LNCAP (cell line): ENCODE results near the gene ATG2A.

Experiments
- TF ChIP-seq, protein P1 (sequence below): fragments of 450-650 bp; IDR thresholded peaks from 2 replicates; pipeline ENCODE4 v1.5.1; 2017; ENCODE audit warnings: mild to moderate bottlenecking

ATG2A gene

DNA sequence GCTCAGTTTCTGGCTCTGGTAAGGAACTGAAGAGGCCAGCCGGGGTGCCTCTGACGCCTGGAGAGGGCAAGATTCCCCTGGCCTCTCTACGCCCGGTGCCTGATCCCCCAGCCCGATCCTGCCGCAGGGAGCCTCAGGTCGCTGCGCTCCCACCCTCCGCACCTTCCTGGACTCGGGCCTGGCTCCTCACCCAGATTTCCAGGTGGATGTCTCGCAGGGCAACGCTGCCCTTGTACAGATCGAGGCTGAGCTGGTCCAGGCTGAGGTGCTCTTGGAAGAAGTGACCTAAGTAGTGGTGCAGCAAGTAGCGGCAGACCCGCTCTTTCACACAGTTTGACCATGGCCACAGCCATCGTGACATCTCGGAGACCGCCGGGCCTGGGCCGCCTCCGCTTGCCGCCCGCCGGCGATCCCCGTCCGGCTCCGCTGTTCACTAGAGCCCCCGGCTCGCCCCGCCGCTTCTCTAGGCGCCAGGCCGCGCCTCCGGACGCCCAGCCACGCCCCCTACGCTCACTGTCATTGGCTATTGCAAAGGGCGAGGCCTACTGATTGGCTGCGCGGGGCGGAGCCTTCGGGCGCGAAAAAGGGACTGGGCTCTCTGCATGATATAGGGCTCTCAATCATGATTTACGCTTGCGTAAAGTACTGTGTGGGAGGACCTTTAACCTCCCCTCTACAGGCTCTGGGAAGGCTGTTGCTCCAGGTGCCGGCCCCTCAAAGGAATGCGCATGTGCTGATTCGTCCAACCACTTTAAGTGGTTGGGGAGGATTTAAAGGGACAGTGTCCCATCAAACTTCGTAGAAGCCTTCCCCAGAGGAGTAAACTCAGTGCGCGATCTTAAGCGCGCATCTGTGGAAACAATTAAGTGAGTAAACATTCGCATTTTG lies at the start of gene ATG2A:
ATG2A (minus strand) TSS at position 435 of the 888 bp plus-strand sequence; CDS start at position 361, 74 bp downstream.
- TF ChIP-seq, protein P1, sequence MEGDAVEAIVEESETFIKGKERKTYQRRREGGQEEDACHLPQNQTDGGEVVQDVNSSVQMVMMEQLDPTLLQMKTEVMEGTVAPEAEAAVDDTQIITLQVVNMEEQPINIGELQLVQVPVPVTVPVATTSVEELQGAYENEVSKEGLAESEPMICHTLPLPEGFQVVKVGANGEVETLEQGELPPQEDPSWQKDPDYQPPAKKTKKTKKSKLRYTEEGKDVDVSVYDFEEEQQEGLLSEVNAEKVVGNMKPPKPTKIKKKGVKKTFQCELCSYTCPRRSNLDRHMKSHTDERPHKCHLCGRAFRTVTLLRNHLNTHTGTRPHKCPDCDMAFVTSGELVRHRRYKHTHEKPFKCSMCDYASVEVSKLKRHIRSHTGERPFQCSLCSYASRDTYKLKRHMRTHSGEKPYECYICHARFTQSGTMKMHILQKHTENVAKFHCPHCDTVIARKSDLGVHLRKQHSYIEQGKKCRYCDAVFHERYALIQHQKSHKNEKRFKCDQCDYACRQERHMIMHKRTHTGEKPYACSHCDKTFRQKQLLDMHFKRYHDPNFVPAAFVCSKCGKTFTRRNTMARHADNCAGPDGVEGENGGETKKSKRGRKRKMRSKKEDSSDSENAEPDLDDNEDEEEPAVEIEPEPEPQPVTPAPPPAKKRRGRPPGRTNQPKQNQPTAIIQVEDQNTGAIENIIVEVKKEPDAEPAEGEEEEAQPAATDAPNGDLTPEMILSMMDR, result no peak

DNA sequence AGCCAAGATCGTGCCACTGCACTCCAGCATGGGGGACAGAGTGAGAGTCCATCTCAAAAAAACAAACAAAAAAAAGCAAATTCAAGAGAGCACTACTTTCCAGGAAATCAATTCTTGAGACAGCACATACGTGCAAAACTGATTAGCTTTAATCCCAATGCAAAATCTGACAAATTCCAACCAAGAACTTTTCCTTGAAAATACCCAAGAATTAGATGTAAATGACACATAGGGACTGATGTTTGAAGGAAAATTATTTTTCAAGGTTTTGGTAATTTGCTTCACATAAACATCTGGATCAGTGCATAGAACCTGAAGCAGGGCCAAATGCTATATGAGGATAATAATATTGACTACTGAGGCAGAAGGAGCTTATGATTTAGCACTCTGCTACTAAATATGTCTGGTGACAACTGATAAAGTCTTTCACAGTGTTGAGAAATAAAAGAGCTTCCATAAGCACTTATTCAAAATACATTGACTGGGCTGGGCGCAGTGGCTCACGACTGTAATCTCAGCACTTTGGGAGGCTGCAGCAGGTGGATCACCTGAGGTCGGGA lies 46.1 kb upstream of the ATG2A start:
- TF ChIP-seq, protein P1, result no peak

DNA sequence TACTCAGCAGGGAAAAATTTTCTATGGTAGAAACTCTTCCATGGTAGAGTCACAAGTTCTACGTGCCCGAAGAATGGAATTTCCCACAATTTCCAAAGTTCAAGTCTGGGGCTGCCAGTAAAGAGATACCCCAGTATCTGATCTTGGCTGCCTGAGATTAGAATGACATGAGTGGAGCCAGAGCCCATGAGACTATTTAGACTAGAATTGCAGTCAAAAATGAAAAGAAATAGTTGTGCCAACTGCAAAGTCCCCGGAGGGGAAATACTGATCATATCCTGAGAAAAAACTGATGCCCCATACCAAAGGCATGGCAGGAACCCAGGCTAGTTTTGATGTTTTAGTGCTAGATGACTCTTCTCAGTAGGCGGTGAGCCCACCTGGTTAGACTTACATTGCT lies 43.7 kb upstream of the ATG2A start:
- TF ChIP-seq, protein P1, result no peak

DNA sequence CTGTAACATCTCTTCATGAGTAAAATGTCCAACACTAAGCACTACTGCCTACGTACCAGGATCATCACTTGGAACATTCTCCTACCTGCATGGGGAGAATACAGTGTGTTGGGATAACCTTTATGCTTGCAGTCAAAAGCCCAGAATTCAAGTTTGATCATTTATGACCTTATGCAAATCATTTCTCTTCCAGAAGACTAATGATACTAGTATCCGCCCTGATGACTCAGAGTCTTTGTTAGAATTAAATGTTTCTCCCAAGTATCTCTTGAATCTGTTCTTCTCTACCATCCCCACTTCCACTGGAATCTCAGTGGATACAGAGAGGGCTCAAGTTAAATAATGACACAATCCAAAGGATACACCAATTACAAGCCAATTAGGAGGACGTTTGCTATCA lies 42.5 kb upstream of the ATG2A start:
- TF ChIP-seq, protein P1, result no peak

DNA sequence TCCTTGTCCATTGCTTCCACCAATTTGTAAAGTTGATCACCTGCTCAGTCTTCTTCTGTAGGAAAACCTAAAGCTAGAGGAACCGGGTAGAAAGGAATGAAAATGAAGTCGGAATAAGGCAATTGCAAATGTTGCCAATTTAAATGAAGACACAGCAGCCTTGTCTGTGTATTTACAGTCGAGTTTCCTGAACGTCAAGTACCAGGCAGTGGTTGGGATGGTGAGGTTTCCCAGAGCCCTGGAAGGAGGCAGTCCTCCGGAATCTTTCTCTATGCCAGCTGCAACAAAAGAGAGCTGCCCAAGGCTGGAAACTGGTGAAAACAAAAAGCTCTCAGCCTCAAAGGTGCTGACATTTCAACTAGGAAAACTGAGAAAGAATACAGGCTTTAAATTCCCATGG lies 37.2 kb upstream of the ATG2A start:
- TF ChIP-seq, protein P1, result no peak

DNA sequence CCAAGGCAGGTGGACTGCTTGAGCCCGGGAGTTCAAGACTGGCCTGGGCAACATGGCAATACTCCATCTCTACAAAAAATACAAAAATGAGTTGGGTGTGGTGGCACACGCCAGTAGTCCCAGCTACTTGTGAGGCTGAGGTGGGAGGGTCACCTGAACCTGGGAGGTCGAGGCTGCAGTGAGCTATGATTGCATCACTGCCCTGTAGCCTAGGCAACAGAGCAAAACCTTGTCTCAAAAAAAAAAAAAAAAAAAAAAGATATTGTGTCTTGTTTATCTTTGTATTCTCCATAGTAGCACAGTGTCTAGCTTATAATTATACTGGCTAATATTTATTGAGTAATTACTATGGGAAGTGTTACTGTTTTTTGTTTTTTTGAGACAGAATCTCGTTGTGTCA lies 34.5 kb upstream of the ATG2A start:
- TF ChIP-seq, protein P1, result no peak

DNA sequence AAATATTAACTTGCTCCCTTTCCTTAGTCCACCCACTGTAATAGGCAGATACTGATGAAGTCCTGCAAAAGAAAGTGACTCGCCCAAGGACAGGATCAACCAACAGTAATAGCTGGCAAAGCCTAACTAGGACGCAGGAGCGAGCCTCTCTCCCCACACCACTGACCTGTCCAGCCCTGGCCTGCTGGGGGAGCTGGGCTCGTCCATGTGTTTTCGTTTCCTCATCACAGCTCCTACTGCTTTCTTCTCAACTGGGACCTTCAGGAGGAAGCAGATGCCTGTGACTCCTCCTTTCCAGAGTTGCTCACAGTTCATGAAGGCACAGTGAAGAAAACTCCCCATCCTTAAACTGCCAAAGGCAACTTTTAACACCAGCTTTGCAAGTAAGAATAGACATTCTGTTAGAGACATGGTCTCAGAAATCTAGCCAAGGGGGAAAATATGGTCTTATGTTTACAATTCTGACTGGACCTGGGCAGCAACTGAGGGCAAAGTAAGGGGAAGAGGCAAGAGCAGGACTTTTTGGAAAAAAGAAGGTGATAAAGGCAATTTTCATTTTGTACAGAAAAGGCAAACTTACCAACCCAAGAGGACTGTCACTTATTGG lies 30.3 kb upstream of the ATG2A start:
- TF ChIP-seq, protein P1, result no peak
